ENCODE data around the gene EPN2.
A peak's percentile ranks its signal among the peaks of the same experiment; 100 is the strongest.
"Not testable (repeated sequence)": the region's sequence is repeated elsewhere in the genome, so short reads cannot be mapped to it uniquely, and the experiment has no call there.

The EPN2 gene

GRCh38 chr17:19234676-19235075 is 2.5 kb upstream of the EPN2 start:
- H3K27me3 Mint-ChIP-seq = peaks cover 18% of the 10 kb centered on the region
- not testable (repeated sequence) for H3K27ac Mint-ChIP-seq, ATAC-seq, H3K4me3 Mint-ChIP-seq, H3K9me3 Mint-ChIP-seq, DNase-seq
- H3K4me1 Mint-ChIP-seq = peaks cover 12% of the 10 kb centered on the region

- ATAC-seq = peak; percentile 79
- not testable (repeated sequence) for DNase-seq, H3K27ac Mint-ChIP-seq, H3K4me3 Mint-ChIP-seq, H3K9me3 Mint-ChIP-seq
- H3K4me1 Mint-ChIP-seq = peaks cover 12% of the 10 kb centered on the region
- H3K27me3 Mint-ChIP-seq = peaks cover 32% of the 10 kb centered on the region
These were observed 621 bp upstream of the EPN2 start for GRCh38 chr17:19236351-19237138.

GRCh38 chr17:19237389-19238166 is 412 bp downstream of the EPN2 start:
- Mint-ChIP-seq H3K27me3 (peaks cover 32% of the 10 kb centered on the region), H3K4me1 (peaks cover 12% of the 10 kb centered on the region), H3K27ac (peak overlapping the region; percentile 52 to 67), H3K4me3 (peak overlapping the region; percentile 89 to 92), H3K9me3 (no peaks in the 10 kb centered on the region)
- DNase-seq = peak; percentile 48 to 62
- peak; percentile 76 for ATAC-seq

- H3K4me3 Mint-ChIP-seq = peak overlapping the region; percentile 89 to 92
- H3K9me3 Mint-ChIP-seq = no peaks in the 10 kb centered on the region
- H3K27ac Mint-ChIP-seq = no peak overlapping the region
- peaks cover 32% of the 10 kb centered on the region for H3K27me3 Mint-ChIP-seq
- ATAC-seq (no peak), DNase-seq (no peak)
- H3K4me1 Mint-ChIP-seq = peaks cover 12% of the 10 kb centered on the region
These were observed 970 bp downstream of the EPN2 start for GRCh38 chr17:19238167-19238505.

GRCh38 chr17:19239544-19239943 is 2.4 kb downstream of the EPN2 start:
- H3K27ac Mint-ChIP-seq = no peak overlapping the region
- no peaks in the 10 kb centered on the region for H3K9me3 Mint-ChIP-seq
- DNase-seq = no peak
- H3K4me1 Mint-ChIP-seq = peaks cover 12% of the 10 kb centered on the region
- no peak overlapping the region for H3K4me3 Mint-ChIP-seq
- ATAC-seq = no peak
- peaks cover 40% of the 10 kb centered on the region for H3K27me3 Mint-ChIP-seq

- Mint-ChIP-seq H3K27me3 (peaks cover 45% of the 10 kb centered on the region), H3K27ac (no peak overlapping the region), H3K9me3 (no peaks in the 10 kb centered on the region), H3K4me1 (peaks cover 12% of the 10 kb centered on the region), H3K4me3 (no peak overlapping the region)
- no peak for DNase-seq
- no peak for ATAC-seq
These were observed 5.2 kb downstream of the EPN2 start for GRCh38 chr17:19242323-19242722.

GRCh38 chr17:19242926-19243325 is 5.8 kb downstream of the EPN2 start:
- no peak overlapping the region for H3K27ac Mint-ChIP-seq
- H3K9me3 Mint-ChIP-seq = no peaks in the 10 kb centered on the region
- H3K4me1 Mint-ChIP-seq = peaks cover 7% of the 10 kb centered on the region
- no peak overlapping the region for H3K4me3 Mint-ChIP-seq
- peaks cover 47% of the 10 kb centered on the region for H3K27me3 Mint-ChIP-seq
- DNase-seq (no peak), ATAC-seq (no peak)

GRCh38 chr17:19243838-19244237 is 6.7 kb downstream of the EPN2 start:
- H3K9me3 Mint-ChIP-seq = no peaks in the 10 kb centered on the region
- ATAC-seq = no peak
- no peak for DNase-seq
- H3K27me3 Mint-ChIP-seq = peaks cover 48% of the 10 kb centered on the region
- H3K4me1 Mint-ChIP-seq = peaks cover 4% of the 10 kb centered on the region
- no peak overlapping the region for H3K4me3 Mint-ChIP-seq
- H3K27ac Mint-ChIP-seq = peak overlapping the region in 1 of 2 donors; percentile 14

- Mint-ChIP-seq H3K9me3 (no peaks in the 10 kb centered on the region), H3K4me3 (no peak overlapping the region), H3K27me3 (peaks cover 51% of the 10 kb centered on the region), H3K4me1 (peaks cover 4% of the 10 kb centered on the region), H3K27ac (no peak overlapping the region)
- ATAC-seq (no peak), DNase-seq (no peak)
These were observed 7.2 kb downstream of the EPN2 start for GRCh38 chr17:19244357-19244756.

- DNase-seq (no peak), ATAC-seq (no peak)
- H3K4me3 Mint-ChIP-seq = no peak overlapping the region
- peaks cover 51% of the 10 kb centered on the region for H3K27me3 Mint-ChIP-seq
- H3K4me1 Mint-ChIP-seq = peaks cover 4% of the 10 kb centered on the region
- no peak overlapping the region for H3K27ac Mint-ChIP-seq
- no peaks in the 10 kb centered on the region for H3K9me3 Mint-ChIP-seq
These were observed 7.6 kb downstream of the EPN2 start for GRCh38 chr17:19244781-19245180.

GRCh38 chr17:19247473-19247872 is 10.3 kb downstream of the EPN2 start:
- Mint-ChIP-seq H3K27me3 (peaks cover 45% of the 10 kb centered on the region), H3K27ac (no peak overlapping the region), H3K9me3 (no peaks in the 10 kb centered on the region), H3K4me1 (peaks cover 4% of the 10 kb centered on the region), H3K4me3 (no peak overlapping the region)
- DNase-seq (no peak), ATAC-seq (no peak)

- Mint-ChIP-seq H3K4me1 (peaks cover 4% of the 10 kb centered on the region), H3K27me3 (peaks cover 53% of the 10 kb centered on the region), H3K9me3 (no peaks in the 10 kb centered on the region), H3K4me3 (no peak overlapping the region), H3K27ac (no peak overlapping the region)
- DNase-seq = no peak
- ATAC-seq = no peak
These were observed 11.2 kb downstream of the EPN2 start for GRCh38 chr17:19248151-19248927.

GRCh38 chr17:19248928-19249574 is 11.9 kb downstream of the EPN2 start:
- H3K27ac Mint-ChIP-seq = no peak overlapping the region
- H3K27me3 Mint-ChIP-seq = peaks cover 50% of the 10 kb centered on the region
- ATAC-seq (no peak), DNase-seq (no peak)
- peaks cover 4% of the 10 kb centered on the region for H3K4me1 Mint-ChIP-seq
- H3K9me3 Mint-ChIP-seq = no peaks in the 10 kb centered on the region
- H3K4me3 Mint-ChIP-seq = no peak overlapping the region

GRCh38 chr17:19249681-19250080 is 12.5 kb downstream of the EPN2 start:
- Mint-ChIP-seq H3K27ac (no peak overlapping the region), H3K4me3 (no peak overlapping the region), H3K4me1 (peaks cover 4% of the 10 kb centered on the region), H3K9me3 (no peaks in the 10 kb centered on the region), H3K27me3 (peaks cover 51% of the 10 kb centered on the region)
- no peak for ATAC-seq
- DNase-seq = no peak

GRCh38 chr17:19250421-19251173 is 13.4 kb downstream of the EPN2 start:
- ATAC-seq = no peak
- DNase-seq = no peak
- Mint-ChIP-seq H3K9me3 (no peaks in the 10 kb centered on the region), H3K4me3 (no peak overlapping the region), H3K27ac (no peak overlapping the region), H3K27me3 (peaks cover 56% of the 10 kb centered on the region), H3K4me1 (peaks cover 4% of the 10 kb centered on the region)
